ENCODE results near the gene SYNGR3. TPM values are rescaled to one million over a fixed set of nuclear protein-coding genes. Genes with fewer than 3 reads are reported as not detected.

Gene SYNGR3
- total RNA-seq, 1 experiment from 2014 or later: 15.2 TPM

DNA sequence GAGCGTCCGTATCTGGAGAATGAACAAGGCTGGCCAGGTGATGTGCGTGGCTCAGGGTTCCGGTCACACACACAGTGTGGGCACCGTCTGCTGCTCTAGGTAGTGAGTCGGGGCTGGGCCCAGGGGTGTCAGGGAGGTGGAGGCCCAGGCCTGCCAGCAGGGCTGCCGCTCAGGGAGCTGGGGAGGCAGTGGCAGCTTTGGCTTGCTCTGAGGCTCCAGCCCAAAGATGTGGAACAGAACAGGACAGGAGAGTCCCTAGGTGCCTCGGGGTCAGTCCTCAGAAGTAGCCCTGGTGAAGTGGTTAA lies 13.6 kb upstream of the SYNGR3 start:
- intact Hi-C loops (cut with micrococcal nuclease; ENCODE audit: unreplicated experiment): no loop called here
- peaks cover 18% of the 10 kb centered on the region for H3K4me1 ChIP-seq (ENCODE audit: control insufficient read depth, insufficient read depth, low read length)
- no peaks in the 10 kb centered on the region for H3K9me3 ChIP-seq (ENCODE audit: control insufficient read depth, insufficient read depth, low read depth, low read length)
- no peak for ATAC-seq
- ChIA-PET POLR2A (no interaction called here), CTCF (no interaction called here)
- DNase-seq (ENCODE audit: low read depth, low spot score): no peak
- in situ Hi-C loops (cut with HindIII; ENCODE audit: low pct_unique_long_range_greater_than_20kb, low sequenced_read_pairs): no loop called here
- no peak overlapping the region for H3K27ac ChIP-seq (ENCODE audit: low read length)
- no TSS peak for BruUV-seq (replicated peaks)
- no peaks in the 10 kb centered on the region for H3K27me3 ChIP-seq (ENCODE audit: control insufficient read depth, insufficient read depth, low read length)
- H3K4me3 ChIP-seq (ENCODE audit: low read depth in 2 of 2, low read length in 2 of 2): no peak overlapping the region
- TF ChIP-seq TCF7L2 (IDR thresholded peaks at IDR 0.05; ENCODE audit: low read depth, low read length) (no peak), POLR2AphosphoS5 (IDR thresholded peaks at IDR 0.05; ENCODE audit: low read depth, low read length) (no peak)
- TF ChIP-seq, protein P1, sequence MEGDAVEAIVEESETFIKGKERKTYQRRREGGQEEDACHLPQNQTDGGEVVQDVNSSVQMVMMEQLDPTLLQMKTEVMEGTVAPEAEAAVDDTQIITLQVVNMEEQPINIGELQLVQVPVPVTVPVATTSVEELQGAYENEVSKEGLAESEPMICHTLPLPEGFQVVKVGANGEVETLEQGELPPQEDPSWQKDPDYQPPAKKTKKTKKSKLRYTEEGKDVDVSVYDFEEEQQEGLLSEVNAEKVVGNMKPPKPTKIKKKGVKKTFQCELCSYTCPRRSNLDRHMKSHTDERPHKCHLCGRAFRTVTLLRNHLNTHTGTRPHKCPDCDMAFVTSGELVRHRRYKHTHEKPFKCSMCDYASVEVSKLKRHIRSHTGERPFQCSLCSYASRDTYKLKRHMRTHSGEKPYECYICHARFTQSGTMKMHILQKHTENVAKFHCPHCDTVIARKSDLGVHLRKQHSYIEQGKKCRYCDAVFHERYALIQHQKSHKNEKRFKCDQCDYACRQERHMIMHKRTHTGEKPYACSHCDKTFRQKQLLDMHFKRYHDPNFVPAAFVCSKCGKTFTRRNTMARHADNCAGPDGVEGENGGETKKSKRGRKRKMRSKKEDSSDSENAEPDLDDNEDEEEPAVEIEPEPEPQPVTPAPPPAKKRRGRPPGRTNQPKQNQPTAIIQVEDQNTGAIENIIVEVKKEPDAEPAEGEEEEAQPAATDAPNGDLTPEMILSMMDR (IDR thresholded peaks at IDR 0.05): no peak
- TF ChIP-seq, protein P2, sequence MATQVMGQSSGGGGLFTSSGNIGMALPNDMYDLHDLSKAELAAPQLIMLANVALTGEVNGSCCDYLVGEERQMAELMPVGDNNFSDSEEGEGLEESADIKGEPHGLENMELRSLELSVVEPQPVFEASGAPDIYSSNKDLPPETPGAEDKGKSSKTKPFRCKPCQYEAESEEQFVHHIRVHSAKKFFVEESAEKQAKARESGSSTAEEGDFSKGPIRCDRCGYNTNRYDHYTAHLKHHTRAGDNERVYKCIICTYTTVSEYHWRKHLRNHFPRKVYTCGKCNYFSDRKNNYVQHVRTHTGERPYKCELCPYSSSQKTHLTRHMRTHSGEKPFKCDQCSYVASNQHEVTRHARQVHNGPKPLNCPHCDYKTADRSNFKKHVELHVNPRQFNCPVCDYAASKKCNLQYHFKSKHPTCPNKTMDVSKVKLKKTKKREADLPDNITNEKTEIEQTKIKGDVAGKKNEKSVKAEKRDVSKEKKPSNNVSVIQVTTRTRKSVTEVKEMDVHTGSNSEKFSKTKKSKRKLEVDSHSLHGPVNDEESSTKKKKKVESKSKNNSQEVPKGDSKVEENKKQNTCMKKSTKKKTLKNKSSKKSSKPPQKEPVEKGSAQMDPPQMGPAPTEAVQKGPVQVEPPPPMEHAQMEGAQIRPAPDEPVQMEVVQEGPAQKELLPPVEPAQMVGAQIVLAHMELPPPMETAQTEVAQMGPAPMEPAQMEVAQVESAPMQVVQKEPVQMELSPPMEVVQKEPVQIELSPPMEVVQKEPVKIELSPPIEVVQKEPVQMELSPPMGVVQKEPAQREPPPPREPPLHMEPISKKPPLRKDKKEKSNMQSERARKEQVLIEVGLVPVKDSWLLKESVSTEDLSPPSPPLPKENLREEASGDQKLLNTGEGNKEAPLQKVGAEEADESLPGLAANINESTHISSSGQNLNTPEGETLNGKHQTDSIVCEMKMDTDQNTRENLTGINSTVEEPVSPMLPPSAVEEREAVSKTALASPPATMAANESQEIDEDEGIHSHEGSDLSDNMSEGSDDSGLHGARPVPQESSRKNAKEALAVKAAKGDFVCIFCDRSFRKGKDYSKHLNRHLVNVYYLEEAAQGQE (IDR thresholded peaks at IDR 0.05; ENCODE audit: insufficient read depth in 1 of 2, low read depth in 2 of 2, low read length in 1 of 2): no peak
- no peaks in the 10 kb centered on the region; the same call in 1 of the 2 replicates for H3K36me3 ChIP-seq (ENCODE audit: control insufficient read depth, insufficient read depth, low read length)

DNA sequence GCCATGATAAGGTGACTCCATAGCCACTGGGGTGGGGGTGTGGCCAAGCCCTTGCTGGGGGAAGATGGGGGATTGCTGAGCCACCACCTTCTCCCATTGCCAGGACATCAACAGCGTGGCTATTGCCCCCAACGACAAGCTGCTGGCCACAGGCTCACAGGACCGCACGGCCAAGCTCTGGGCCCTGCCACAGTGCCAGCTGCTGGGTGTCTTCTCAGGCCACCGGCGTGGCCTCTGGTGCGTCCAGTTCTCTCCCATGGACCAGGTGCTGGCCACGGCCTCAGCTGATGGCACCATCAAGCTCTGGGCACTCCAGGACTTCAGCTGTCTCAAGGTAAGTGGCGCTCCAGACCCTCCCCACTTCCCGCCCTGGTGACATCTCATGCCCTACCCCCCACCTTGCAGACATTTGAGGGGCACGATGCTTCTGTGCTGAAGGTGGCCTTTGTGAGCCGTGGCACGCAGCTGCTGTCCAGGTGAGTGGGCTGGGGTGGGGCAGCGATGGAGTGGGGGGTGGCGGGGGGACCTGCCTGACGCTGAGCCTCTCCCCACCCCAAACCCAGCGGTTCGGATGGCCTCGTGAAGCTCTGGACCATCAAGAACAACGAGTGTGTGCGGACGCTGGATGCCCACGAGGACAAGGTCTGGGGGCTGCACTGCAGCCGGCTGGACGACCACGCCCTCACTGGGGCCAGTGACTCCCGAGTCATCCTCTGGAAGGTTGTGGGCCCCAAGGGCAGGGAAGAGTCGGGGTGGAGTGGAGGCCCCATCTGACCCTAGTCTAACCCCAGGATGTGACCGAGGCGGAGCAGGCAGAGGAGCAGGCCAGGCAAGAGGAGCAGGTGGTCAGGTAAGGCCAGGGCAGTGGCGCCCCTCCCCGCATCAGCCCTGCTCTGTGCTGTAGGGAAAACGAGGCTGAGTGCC lies 12.6 kb upstream of the SYNGR3 start:
- no peak for ATAC-seq
- no peak for DNase-seq (ENCODE audit: low read depth, low spot score)
- Histone ChIP-seq H3K27ac (ENCODE audit: low read length) (no peak overlapping the region), H3K27me3 (ENCODE audit: control insufficient read depth, insufficient read depth, low read length) (no peaks in the 10 kb centered on the region), H3K36me3 (ENCODE audit: control insufficient read depth, insufficient read depth, low read length) (no peaks in the 10 kb centered on the region; the same call in 1 of the 2 replicates), H3K4me3 (ENCODE audit: low read depth in 2 of 2, low read length in 2 of 2) (no peak overlapping the region), H3K9me3 (ENCODE audit: control insufficient read depth, insufficient read depth, low read depth, low read length) (no peaks in the 10 kb centered on the region), H3K4me1 (ENCODE audit: control insufficient read depth, insufficient read depth, low read length) (peaks cover 28% of the 10 kb centered on the region)
- in situ Hi-C loops (cut with HindIII; ENCODE audit: low pct_unique_long_range_greater_than_20kb, low sequenced_read_pairs) (no loop called here), intact Hi-C loops (cut with micrococcal nuclease; ENCODE audit: unreplicated experiment) (no loop called here)
- ChIA-PET CTCF (no interaction called here), POLR2A (no interaction called here)
- TF ChIP-seq POLR2AphosphoS5 (IDR thresholded peaks at IDR 0.05; ENCODE audit: low read depth, low read length) (no peak), TCF7L2 (IDR thresholded peaks at IDR 0.05; ENCODE audit: low read depth, low read length) (no peak), SIN3A (IDR thresholded peaks at IDR 0.05; ENCODE audit: borderline replicate concordance, insufficient read depth, low read depth, low read length) (no peak)
- TF ChIP-seq, protein P2 (IDR thresholded peaks at IDR 0.05; ENCODE audit: insufficient read depth in 1 of 2, low read depth in 2 of 2, low read length in 1 of 2): no peak
- TF ChIP-seq, protein P1 (IDR thresholded peaks at IDR 0.05): no peak
- BruUV-seq (replicated peaks): no TSS peak
